Trophoblast cell (in vitro differentiated cells and primary cell): ENCODE data around the gene PTPRM.

Experiments used
- DNase-seq, 2 donors: peaks; one replicate each; pipeline ENCODE4 v3.0.0-alpha.2; 2016
- H2AFZ ChIP-seq: 2 replicates; pipeline ENCODE4 v1.6.1; 2013; ENCODE audit warnings: low read length, moderate library complexity, mild to moderate bottlenecking; ENCODE audit not compliant: insufficient read depth, poor library complexity
- H2AK5ac ChIP-seq: 2 replicates; pipeline ENCODE4 v1.6.1; 2013; ENCODE audit warnings: mild to moderate bottlenecking, low read length
- H2BK120ac ChIP-seq: 2 replicates; pipeline ENCODE4 v1.6.1; 2013; ENCODE audit warnings: low read length, mild to moderate bottlenecking, moderate library complexity; ENCODE audit not compliant: insufficient read depth, poor library complexity
- H2BK12ac ChIP-seq: 2 replicates; pipeline ENCODE4 v1.6.1; 2013; ENCODE audit warnings: mild to moderate bottlenecking, low read length, moderate library complexity
- H2BK5ac ChIP-seq: 2 replicates; pipeline ENCODE4 v1.6.1; 2013; ENCODE audit warnings: low read length, low read depth, moderate library complexity, mild to moderate bottlenecking; ENCODE audit not compliant: poor library complexity
- H3K14ac ChIP-seq: 2 replicates; pipeline ENCODE4 v1.6.1; 2013; ENCODE audit warnings: mild to moderate bottlenecking, low read length
- H3K18ac ChIP-seq: 2 replicates; pipeline ENCODE4 v1.6.1; 2013; ENCODE audit warnings: mild to moderate bottlenecking, low read length
- H3K23ac ChIP-seq: 2 replicates; pipeline ENCODE4 v1.6.1; 2013; ENCODE audit warnings: low read length
- H3K27ac ChIP-seq: 2 replicates; pipeline ENCODE4 v1.5.1; 2013; ENCODE audit warnings: low read depth, mild to moderate bottlenecking, inconsistent platforms, low read length, moderate library complexity
- H3K27me3 ChIP-seq: 2 replicates; pipeline ENCODE4 v1.6.1; 2013; ENCODE audit warnings: inconsistent platforms, mild to moderate bottlenecking, low read length, moderate library complexity; ENCODE audit not compliant: insufficient read depth
- H3K36me3 ChIP-seq, 2 experiments: 1 replicate in 1 of 2; 2 replicates in 1 of 2; pipeline ENCODE4 v1.6.1; 2013; ENCODE audit warnings: low read length in 2 of 2, mild to moderate bottlenecking in 2 of 2, moderate library complexity in 1 of 2; ENCODE audit not compliant: insufficient read depth in 2 of 2, control insufficient read depth in 1 of 2
- H3K4ac ChIP-seq: 2 replicates; pipeline ENCODE4 v1.6.1; 2013; ENCODE audit warnings: low read depth, mild to moderate bottlenecking, low read length, moderate library complexity
- H3K4me1 ChIP-seq, 2 experiments: 1 replicate in 1 of 2; 2 replicates in 1 of 2; pipeline ENCODE4 v1.6.1; 2013; ENCODE audit warnings: low read length in 2 of 2, mild to moderate bottlenecking in 2 of 2, moderate library complexity in 1 of 2; ENCODE audit not compliant: insufficient read depth in 2 of 2, control insufficient read depth in 1 of 2
- H3K4me2 ChIP-seq: 2 replicates; pipeline ENCODE4 v1.6.1; 2013; ENCODE audit warnings: inconsistent platforms, mild to moderate bottlenecking, low read length, moderate library complexity
- H3K4me3 ChIP-seq: 2 replicates; pipeline ENCODE4 v1.5.1; 2013; ENCODE audit warnings: mild to moderate bottlenecking, low read depth, low read length, inconsistent platforms
- H3K79me1 ChIP-seq: one replicate; pipeline ENCODE4 v1.6.1; 2013; ENCODE audit warnings: low read length
- H3K79me2 ChIP-seq: 2 replicates; pipeline ENCODE4 v1.6.1; 2013; ENCODE audit warnings: low read length, mild to moderate bottlenecking; ENCODE audit not compliant: control insufficient read depth, insufficient read depth, poor library complexity
- H3K9ac ChIP-seq: 2 replicates; pipeline ENCODE4 v1.6.1; 2013; ENCODE audit warnings: mild to moderate bottlenecking, low read length
- H3K9me3 ChIP-seq: 2 replicates; pipeline ENCODE4 v1.6.1; 2013; ENCODE audit warnings: low read depth, mild to moderate bottlenecking, control low read depth, inconsistent platforms, low read length; ENCODE audit not compliant: insufficient read depth
- H4K12ac ChIP-seq: 2 replicates; pipeline ENCODE4 v1.6.1; 2013; ENCODE audit warnings: low read depth, mild to moderate bottlenecking, low read length, moderate library complexity
- H4K8ac ChIP-seq: 2 replicates; pipeline ENCODE4 v1.6.1; 2013; ENCODE audit warnings: low read depth, mild to moderate bottlenecking, low read length, moderate library complexity
- H4K91ac ChIP-seq: one replicate; pipeline ENCODE4 v1.6.1; 2013; ENCODE audit warnings: low read depth, mild to moderate bottlenecking, low read length, moderate library complexity
- WGBS: extraction: QIAGEN DNeasy Blood & Tissue Kit; methylation state at CpG from one replicate; pipeline ENCODE4 v1.1.7; 2013; ENCODE audit warnings: missing lambda C conversion rate; ENCODE audit not compliant: insufficient read length, insufficient coverage; ENCODE audit errors: extremely low coverage; 5-methylcytosine and 5-hydroxymethylcytosine counted together

Gene PTPRM

GRCh38 chr18:8391068-8391467, 824.0 kb downstream of the PTPRM start:
- H4K91ac ChIP-seq, result no peak overlapping the region
- no CpG with 5 or more reads among the region's 2 CpGs for WGBS
- no peaks in the 10 kb centered on the region for H3K4me1 ChIP-seq
- H4K8ac ChIP-seq, result no peak overlapping the region
- H2BK5ac ChIP-seq, result no peak overlapping the region
- H2BK12ac ChIP-seq, result no peak overlapping the region
- H3K9me3 ChIP-seq, result no peaks in the 10 kb centered on the region
- H3K79me1 ChIP-seq, result no peaks in the 10 kb centered on the region
- no peak overlapping the region for H2AFZ ChIP-seq
- H4K12ac ChIP-seq, result no peak overlapping the region
- no peak overlapping the region for H2AK5ac ChIP-seq
- H3K9ac ChIP-seq, result no peak overlapping the region
- H3K27ac ChIP-seq, result no peak overlapping the region
- H3K4me3 ChIP-seq, result no peak overlapping the region
- H3K4me2 ChIP-seq, result no peak overlapping the region
- H3K18ac ChIP-seq, result no peak overlapping the region
- peaks cover 12 to 23% of the 10 kb centered on the region in 2 experiments for H3K36me3 ChIP-seq
- H2BK120ac ChIP-seq, result no peak overlapping the region
- no peaks in the 10 kb centered on the region for H3K79me2 ChIP-seq
- H3K23ac ChIP-seq, result no peak overlapping the region
- H3K14ac ChIP-seq, result no peak overlapping the region
- no peaks in the 10 kb centered on the region for H3K27me3 ChIP-seq
- DNase-seq, result no peak
- no peak overlapping the region for H3K4ac ChIP-seq

- Histone ChIP-seq H2BK5ac (no peak overlapping the region), H3K4me2 (no peak overlapping the region), H3K4me1 (peaks cover 4 to 5% of the 10 kb centered on the region in 2 experiments), H3K14ac (no peak overlapping the region), H2AFZ (no peak overlapping the region), H3K9me3 (no peaks in the 10 kb centered on the region), H4K91ac (no peak overlapping the region), H2BK120ac (no peak overlapping the region), H3K79me2 (no peaks in the 10 kb centered on the region), H3K4ac (no peak overlapping the region), H4K12ac (no peak overlapping the region), H3K79me1 (no peaks in the 10 kb centered on the region), H3K4me3 (no peak overlapping the region), H2AK5ac (no peak overlapping the region), H2BK12ac (no peak overlapping the region), H3K23ac (no peak overlapping the region), H3K18ac (no peak overlapping the region), H4K8ac (no peak overlapping the region), H3K27me3 (no peaks in the 10 kb centered on the region), H3K36me3 (peaks cover 11 to 14% of the 10 kb centered on the region in 2 experiments), H3K9ac (no peak overlapping the region), H3K27ac (no peak overlapping the region)
- no CpG with 5 or more reads among the region's 7 CpGs for WGBS
- no peak for DNase-seq
Measured at GRCh38 chr18:8396254-8396653, 829.1 kb downstream of the PTPRM start.

- no CpG with 5 or more reads among the region's 12 CpGs for WGBS
Measured at GRCh38 chr18:8397034-8397433, 829.9 kb downstream of the PTPRM start.

GRCh38 chr18:8399138-8399537, 832.0 kb downstream of the PTPRM start:
- no peaks in the 10 kb centered on the region for H3K27me3 ChIP-seq
- no peak overlapping the region for H3K27ac ChIP-seq
- H3K14ac ChIP-seq, result no peak overlapping the region
- H2BK5ac ChIP-seq, result no peak overlapping the region
- peaks cover 4 to 5% of the 10 kb centered on the region in 2 experiments for H3K4me1 ChIP-seq
- H3K4me2 ChIP-seq, result no peak overlapping the region
- no peak overlapping the region for H3K18ac ChIP-seq
- H2BK120ac ChIP-seq, result no peak overlapping the region
- H2AK5ac ChIP-seq, result no peak overlapping the region
- H4K8ac ChIP-seq, result no peak overlapping the region
- H3K23ac ChIP-seq, result no peak overlapping the region
- H3K9me3 ChIP-seq, result no peaks in the 10 kb centered on the region
- DNase-seq, result no peak
- no peak overlapping the region for H4K12ac ChIP-seq
- no peak overlapping the region for H2BK12ac ChIP-seq
- no peaks in the 10 kb centered on the region for H3K79me2 ChIP-seq
- no peak overlapping the region for H4K91ac ChIP-seq
- H3K4ac ChIP-seq, result no peak overlapping the region
- peaks cover 10 to 13% of the 10 kb centered on the region in 2 experiments for H3K36me3 ChIP-seq
- H3K79me1 ChIP-seq, result no peaks in the 10 kb centered on the region
- WGBS, result no CpG with 5 or more reads among the region's 8 CpGs
- H3K9ac ChIP-seq, result no peak overlapping the region
- H3K4me3 ChIP-seq, result no peak overlapping the region
- H2AFZ ChIP-seq, result no peak overlapping the region

More at GRCh38 chr18:8397034-8397433, 829.9 kb downstream of the PTPRM start:
- Histone ChIP-seq H3K4ac (no peak overlapping the region), H3K18ac (no peak overlapping the region), H3K79me2 (no peaks in the 10 kb centered on the region), H3K23ac (no peak overlapping the region), H3K4me3 (no peak overlapping the region), H3K4me2 (no peak overlapping the region), H2AFZ (no peak overlapping the region), H2AK5ac (no peak overlapping the region), H3K9me3 (no peaks in the 10 kb centered on the region), H3K9ac (no peak overlapping the region), H3K36me3 (peaks cover 11 to 14% of the 10 kb centered on the region in 2 experiments), H2BK5ac (no peak overlapping the region), H4K8ac (no peak overlapping the region), H3K27ac (no peak overlapping the region), H4K12ac (no peak overlapping the region), H3K4me1 (peaks cover 4 to 5% of the 10 kb centered on the region in 2 experiments), H3K14ac (no peak overlapping the region), H3K27me3 (no peaks in the 10 kb centered on the region), H3K79me1 (no peaks in the 10 kb centered on the region), H4K91ac (no peak overlapping the region), H2BK120ac (no peak overlapping the region), H2BK12ac (no peak overlapping the region)
- no peak for DNase-seq
